Kidney capillary endothelial cell (primary cell): ENCODE measurements around the gene ATXN7L1.
"Not testable (repeated sequence)": the region's sequence is repeated elsewhere in the genome, so short reads cannot be mapped to it uniquely, and the experiment has no call there.

Experiments used
- DNase-seq: peaks from one replicate; pipeline ENCODE4 v3.0.0-alpha.2; 2018; ENCODE audit warnings: low spot score

Gene ATXN7L1

DNA sequence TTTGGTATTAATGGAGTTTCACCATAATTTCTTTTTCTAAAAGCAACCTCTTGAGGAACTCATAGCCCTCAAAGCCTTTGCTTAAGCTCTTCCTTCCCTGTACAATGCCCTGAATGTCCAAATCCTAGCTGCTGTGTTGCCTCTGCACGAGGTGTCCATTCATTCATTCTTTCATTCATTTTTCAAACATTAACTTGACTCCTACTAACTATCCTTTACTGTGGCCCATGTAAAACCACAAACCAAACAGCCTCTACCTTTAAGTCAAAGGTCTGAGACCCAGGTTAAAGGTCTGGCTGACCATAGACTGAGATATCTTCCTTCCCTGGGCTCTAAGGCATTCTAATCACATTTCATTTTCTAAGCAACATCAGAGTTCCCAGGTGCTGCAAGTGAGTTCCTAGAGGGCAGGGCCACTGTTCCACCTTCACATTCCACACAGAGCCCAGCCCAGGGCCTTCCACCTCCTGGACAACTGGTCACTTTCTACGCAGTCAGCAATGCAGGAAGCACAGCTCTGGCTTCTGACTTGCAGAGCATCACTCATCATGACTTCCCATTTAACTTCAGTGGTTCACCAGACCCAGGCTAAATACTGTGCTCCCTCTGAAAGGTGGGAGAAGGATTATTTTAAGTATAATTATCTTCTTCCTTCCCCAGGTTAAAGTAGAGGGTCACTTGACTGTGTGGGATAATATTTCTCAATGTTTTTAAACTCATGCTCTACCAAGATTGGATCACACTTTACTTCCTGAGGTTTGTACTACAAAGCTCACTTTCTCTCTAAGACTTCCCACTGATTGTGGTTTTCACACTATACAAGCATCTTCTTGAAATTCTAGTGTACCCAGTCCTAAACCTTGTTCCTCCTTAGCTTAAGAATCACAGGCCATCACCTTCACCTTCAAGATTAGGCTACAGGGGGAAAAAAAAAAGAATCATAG is 19.1 kb downstream of the ATXN7L1 start:
- DNase-seq, result no peak

- no peak for DNase-seq
Measured at GRCh38 chr7:105854498-105854897, 21.9 kb downstream of the ATXN7L1 start.

DNA sequence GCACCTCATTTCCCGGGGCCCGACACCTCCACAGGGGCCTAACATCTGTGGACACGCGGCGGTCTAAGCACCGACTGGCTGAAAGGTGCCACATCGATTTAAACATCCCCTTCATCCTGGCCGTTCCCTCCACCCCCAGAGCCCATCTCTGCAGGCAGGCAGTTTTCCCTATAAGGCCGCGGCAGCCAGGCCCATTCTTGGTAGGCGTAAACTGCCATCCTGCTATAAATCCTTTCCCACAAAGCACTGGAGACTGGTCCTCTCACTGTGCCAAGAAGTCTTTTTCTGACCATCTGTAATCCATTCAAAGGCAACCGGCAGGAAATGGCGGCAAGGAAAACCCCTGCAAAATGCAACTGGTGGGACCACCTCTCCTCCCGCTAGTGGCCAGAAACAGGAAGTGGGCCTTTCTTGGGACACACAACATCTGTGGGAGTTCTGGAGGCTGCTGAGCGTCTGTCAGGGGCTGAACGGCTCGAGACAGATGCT is 22.4 kb downstream of the ATXN7L1 start:
- no peak for DNase-seq

DNA sequence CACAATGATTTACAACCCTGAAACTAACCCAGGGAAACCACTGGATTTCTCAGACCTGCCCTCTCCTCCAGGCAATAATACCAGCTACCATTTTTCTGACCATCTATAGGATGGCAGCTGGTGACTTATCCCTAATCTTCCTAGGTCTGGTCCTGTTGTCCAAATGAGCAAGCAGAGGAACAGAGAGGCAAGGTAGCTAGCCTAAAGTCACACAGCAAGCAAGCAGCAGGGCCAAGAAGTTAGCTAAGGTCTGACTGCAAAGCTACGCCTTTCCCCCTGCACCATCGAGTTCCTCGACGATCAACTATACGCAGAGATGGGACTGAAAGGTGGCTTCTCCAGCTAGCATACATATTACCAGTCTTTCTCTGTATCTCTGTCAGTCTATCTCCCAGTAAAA is 25.3 kb downstream of the ATXN7L1 start:
- no peak for DNase-seq

GRCh38 chr7:105849122-105849855 is 27.1 kb downstream of the ATXN7L1 start:
- peak; percentile 87 for DNase-seq

- no peak for DNase-seq
Measured at GRCh38 chr7:105846404-105846803, 30.0 kb downstream of the ATXN7L1 start.

- DNase-seq, result not testable (repeated sequence)
Measured at GRCh38 chr7:105844681-105845080, 31.7 kb downstream of the ATXN7L1 start.

DNA sequence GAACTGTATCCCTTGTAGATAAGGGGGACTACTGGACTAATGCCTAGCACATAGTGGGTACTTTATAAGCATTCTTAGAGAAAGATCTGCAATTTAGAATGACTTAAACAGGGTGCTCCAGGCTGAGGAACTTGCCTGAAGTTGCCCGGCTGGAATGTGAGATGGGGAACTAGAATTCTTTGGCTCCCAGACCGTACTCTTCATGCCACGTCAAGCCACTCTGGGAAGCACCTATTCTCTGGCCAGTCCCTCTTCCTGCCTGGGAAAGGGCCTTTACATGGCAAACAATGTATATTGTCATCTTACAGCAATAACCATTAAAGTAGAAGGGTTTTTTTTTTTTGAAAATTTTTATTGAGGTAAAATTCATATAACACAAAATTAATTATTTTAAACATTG is 34.5 kb downstream of the ATXN7L1 start:
- no peak for DNase-seq

DNA sequence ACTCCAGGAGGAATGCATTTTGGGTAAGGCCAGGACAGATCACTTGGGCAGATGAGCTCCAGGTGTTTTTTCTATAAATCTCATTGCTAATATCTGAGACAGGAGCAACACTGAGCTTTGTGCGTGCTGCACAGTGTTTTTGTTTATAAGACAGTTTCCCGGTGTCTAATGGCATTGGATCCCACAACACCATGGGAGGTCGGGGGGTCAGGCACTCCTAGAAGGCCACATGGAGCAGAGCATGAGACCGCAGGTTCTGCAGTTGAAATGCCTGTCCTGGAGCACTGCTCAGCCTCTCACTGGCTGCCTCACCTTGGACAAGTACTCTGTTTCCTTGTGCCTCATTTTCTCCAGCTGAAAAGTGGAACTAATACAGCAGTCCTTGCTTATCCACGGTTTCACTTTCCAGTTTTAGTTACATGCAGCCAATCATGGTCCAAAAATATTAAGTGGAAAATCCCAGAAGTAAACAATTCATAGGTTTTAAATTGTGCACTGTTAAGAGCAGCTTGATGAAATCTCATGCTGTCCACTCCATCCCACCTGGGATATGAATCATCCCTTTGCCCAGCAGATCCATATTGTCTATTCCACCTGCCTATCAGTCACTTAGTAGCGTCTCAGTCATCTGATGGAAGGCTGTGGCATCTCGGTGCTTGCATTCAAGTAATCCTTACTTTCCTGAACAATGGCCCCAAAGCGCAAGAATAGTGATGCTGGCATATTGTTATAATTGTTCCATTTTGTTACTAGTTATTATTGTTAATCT is 35.2 kb downstream of the ATXN7L1 start:
- DNase-seq, result no peak

DNA sequence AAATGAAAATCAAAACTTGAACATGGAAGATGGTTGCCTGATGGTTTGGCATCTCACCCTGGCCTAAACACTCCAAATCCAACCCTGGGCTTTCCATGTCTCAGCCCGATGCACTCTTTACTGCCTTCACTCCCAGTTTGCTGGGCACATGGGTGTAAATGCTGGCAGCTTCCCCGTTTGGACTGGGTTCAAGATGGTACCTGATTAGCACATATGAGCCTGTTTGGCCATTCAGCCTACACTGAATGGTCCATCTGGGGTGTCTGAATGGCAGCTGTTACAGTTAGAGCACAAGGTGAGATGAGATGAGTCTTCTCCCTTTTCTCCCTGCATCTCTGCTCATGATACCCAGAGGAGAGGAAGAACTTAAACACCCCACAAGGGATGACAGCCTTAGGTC is 37.1 kb downstream of the ATXN7L1 start:
- no peak for DNase-seq

- no peak for DNase-seq
Measured at GRCh38 chr7:105838627-105839231, 37.7 kb downstream of the ATXN7L1 start.

DNA sequence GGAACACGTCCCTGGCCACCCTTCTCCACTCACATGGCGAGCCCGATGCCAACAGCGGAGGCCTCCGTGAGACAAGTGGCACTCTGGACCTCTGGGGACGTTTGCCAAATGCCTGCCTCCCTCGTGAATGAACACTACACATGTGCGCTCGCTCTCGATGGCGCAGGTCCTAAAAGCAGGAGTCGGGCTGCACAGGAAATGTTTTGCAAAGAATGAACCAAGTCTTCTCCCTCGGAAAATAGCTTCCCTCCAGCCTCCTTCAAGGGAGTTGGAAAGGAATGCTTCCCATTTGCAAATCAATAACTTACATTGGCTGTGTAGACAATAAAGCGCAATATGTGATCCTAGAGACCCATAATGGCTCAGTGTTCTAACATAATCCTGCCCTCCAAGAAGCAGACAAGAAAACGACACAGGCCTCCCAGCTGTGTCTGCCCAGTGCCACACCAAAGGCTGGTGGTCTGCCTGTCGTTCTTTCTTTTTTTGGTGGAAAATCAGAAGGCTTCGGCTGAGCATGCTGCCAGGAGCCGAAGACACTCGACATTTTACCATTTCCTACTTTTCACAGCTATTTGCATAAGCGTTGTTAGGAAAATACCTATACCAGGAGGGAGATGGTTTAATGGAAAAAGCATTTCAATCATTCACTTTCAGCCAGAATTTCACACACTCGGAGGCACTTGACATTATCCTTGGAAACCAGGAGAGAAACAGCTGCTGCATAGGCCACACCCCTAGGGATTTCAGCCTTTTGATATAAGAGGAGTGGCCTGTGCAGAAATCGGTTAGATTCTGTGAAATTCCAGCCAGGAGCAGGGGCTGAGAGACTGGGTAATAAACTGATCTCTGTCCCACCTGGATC is 38.4 kb downstream of the ATXN7L1 start:
- no peak for DNase-seq

DNA sequence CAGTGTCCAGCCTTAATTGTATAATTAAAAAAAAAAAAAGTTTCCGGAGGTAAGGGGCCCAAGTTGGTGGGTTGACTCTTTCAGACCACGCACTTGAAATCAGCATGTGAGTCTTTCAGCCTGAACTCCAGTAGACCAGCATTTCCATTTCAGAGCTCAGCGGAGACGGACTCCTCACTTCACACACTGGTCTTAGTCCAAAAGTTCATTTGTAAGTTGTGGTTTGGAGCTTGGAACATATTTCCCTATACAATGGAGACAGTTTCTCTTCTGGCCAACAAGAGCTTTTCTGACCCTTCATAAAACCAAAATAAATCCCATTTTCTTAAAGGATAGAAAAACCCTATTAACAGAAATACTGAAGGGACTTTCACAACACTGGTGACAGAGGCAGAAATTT is 41.0 kb downstream of the ATXN7L1 start:
- DNase-seq, result no peak

DNA sequence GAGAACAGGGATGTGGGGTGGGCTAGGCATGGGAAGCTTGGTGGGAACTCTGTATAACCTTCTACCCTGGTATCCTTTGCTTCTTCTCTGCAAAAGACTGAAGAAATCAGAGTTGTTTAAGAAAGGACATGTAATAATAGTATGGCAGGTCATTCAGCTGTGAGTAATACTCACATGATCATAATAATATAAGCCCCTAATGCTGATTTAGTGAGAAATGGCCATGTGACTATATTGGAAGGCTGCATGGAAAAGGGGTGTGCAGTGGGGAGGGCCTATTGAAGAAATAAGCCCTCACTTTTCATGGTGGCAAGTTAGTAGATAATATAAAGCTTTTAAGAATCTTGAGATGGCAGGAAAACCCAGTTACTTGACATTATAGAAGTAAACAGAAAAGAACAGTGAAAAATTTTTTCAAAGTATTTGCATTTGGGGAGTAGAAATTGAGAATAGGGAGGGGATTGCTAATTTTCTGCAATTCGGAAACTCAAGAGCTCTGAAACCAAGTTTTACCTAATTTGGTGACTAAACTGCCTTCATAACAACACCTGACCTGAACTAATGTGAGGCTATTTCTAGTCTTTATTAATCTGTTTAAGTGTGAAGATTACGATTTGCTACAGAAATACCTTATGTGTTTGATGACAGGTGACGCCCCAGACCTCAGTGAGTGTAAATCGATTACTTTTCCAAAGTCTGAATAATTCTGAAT is 44.4 kb downstream of the ATXN7L1 start:
- DNase-seq, result peak; percentile 16

GRCh38 chr7:105831302-105831620 is 45.1 kb downstream of the ATXN7L1 start:
- no peak for DNase-seq

DNA sequence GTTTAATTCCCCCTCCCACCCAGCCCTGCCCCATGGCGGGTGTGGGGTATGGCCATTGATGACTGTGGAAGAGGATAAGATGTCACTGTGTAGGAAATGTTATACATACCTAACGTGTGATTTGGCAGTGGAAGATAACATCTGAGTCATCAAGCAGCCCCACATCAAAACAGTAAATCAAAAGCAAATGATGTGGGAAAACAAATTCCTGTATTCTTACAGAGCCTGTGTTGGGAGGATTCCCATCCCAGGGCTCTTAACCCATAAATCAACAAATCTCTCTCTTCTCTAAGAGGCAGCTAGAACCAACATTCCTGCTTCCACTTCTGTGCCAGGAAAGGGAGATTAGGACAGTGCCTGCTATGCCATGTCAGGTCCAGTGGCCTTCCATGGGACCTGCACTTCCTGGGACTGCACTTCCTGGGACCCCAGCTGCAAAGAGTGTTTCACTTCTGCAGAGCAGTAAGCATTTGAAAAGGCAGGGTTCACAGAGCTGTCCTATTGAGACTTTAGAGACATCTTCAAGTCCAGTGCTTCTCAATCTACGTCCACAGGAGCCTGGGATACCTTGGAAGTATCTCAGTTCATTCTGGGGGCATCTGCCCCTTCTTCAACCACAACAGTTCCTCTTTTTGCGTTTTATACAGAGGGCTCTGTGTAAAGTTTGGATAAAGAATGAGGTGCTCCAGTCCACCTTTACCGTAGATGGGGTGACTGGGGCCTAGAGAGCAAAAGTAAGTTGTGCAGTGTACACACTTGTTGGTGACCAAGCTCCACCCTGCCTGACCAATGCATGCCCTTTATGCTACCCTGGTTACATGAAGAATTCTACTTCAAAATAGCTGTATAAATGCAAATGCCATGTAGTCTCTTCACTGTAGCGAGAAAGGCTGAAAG is 45.7 kb downstream of the ATXN7L1 start:
- DNase-seq, result peak; percentile 93

DNA sequence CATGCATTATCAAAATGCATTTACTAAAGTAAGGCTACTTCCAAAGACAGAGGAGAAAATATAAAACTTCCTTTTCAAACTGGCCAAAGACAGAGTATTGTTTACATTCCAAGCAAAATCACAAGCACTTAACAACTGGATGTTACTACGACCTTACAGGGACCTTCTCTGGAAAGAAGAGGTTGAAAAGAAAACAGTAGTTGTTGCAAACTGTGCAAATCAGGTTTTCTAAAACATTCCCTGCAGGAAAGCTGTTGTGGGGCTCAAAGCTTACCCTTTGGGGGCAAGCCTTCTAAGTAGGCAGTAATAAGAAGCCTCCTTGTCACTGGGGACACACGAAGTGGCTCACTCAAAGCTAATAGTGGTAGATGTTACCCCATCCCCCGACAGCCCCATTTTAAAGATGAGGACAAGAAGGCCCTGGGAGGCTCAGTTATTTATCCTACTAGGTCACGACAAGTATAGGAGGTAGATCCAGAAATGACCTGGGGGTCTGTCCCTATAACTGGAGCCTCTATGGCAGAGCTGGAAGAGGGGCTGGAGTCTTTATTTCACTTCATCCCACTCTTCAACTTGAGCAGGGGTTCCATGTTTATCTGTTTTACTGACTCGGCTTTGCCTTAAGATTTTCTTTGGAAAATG is 46.6 kb downstream of the ATXN7L1 start:
- no peak for DNase-seq

GRCh38 chr7:105828141-105828540 is 48.3 kb downstream of the ATXN7L1 start:
- DNase-seq, result no peak
